A549 (cell line): ENCODE measurements around the gene POLE4. TPM values are rescaled to one million over a fixed set of nuclear protein-coding genes. Genes with fewer than 3 reads are reported as not detected.
A peak's percentile ranks its signal among the peaks of the same experiment; 100 is the strongest.

Source experiments
- ATAC-seq, 2 experiments: fragments of 200-7000 bp in 1 of 2; fragments of >200 bp in 1 of 2; cut with Nextera tagmentation in 1 of 2; cut with Tn5 transposase in 1 of 2; 3 replicates each; pipeline versions ENCODE4 v1.8.0 to v1.9.1; 2018 to 2020; ENCODE audit warnings: mild to moderate bottlenecking in 1 of 2, moderate library complexity in 1 of 2
- CTCF ChIA-PET: fragments of 300-600 bp; sonication (Branson Sonifier 250); formaldehyde crosslinking; extraction: SDS; loops from one replicate; lab custom pipeline; 2021; ENCODE audit warnings: antibody characterized with exemption, inconsistent platforms; lab: Yijun Ruan, JAX
- POLR2A ChIA-PET: fragments of 350-600 bp; formaldehyde crosslinking; extraction: SDS; loops from one replicate; lab custom pipeline; 2021; ENCODE audit warnings: antibody characterized with exemption, inconsistent platforms; lab: Yijun Ruan, JAX
- DNase-seq, 2 experiments: peaks; one replicate each; pipeline versions ENCODE4 v3.0.0 to v3.0.0-alpha.2; 2011 to 2016; ENCODE audit warnings: low read depth in 1 of 2, low spot score in 1 of 2
- FAIRE-seq: peaks from 2 replicates; lab custom pipeline; 2011; peaks lifted over from hg19 to GRCh38; lab: Jason Lieb, UNC
- H3K27ac ChIP-seq, 2 experiments: fragments of >200 bp; sonication (Bioruptor Twin); formaldehyde crosslinking; 3 replicates each; pipeline ENCODE4 v1.5.1; 2016 to 2017
- H3K4me1 ChIP-seq: fragments of >200 bp; sonication (Bioruptor Twin); formaldehyde crosslinking; 3 replicates; pipeline ENCODE4 v1.6.1; 2016
- H3K4me2 ChIP-seq: fragments of >200 bp; sonication (Bioruptor Twin); formaldehyde crosslinking; 3 replicates; pipeline ENCODE4 v1.6.1; 2016
- H3K4me3 ChIP-seq: fragments of >200 bp; sonication (Bioruptor Twin); formaldehyde crosslinking; 3 replicates; pipeline ENCODE4 v1.5.1; 2016
- H3K9me3 ChIP-seq: fragments of >200 bp; sonication (Bioruptor Twin); formaldehyde crosslinking; 3 replicates; pipeline ENCODE4 v1.6.1; 2016
- CEBPB ChIP-seq, 2 experiments: fragments of >200 bp in 1 of 2; sonication (Bioruptor Twin) in 1 of 2; formaldehyde crosslinking in 1 of 2; IDR thresholded peaks; 2 replicates each; pipeline ENCODE4 v1.6.1; 2012 to 2016
- CHD2 ChIP-seq: fragments of 150-350 bp; IDR thresholded peaks from 2 replicates; pipeline ENCODE4 v1.6.1; 2014; ENCODE audit warnings: low read length; ENCODE audit not compliant: partially characterized antibody
- EHMT2 ChIP-seq: fragments of 200-600 bp; sonication (generic); IDR thresholded peaks from 2 replicates; pipeline ENCODE4 v1.6.1; 2016; ENCODE audit warnings: antibody characterized with exemption, low read depth, mild to moderate bottlenecking, moderate library complexity
- EP300 ChIP-seq, 2 experiments: fragments of >200 bp; sonication (Bioruptor Twin); formaldehyde crosslinking; IDR thresholded peaks; 2 replicates in 1 of 2; 3 replicates in 1 of 2; pipeline ENCODE4 v1.6.1; 2016 to 2017
- FOXS1 ChIP-seq: fragments of 250-450 bp; sonication (Bioruptor Pico); IDR thresholded peaks from 2 replicates; pipeline ENCODE4 v1.5.0; 2020; ENCODE audit warnings: mild to moderate bottlenecking, moderate library complexity
- HOXA7 ChIP-seq: fragments of 250-450 bp; sonication (Bioruptor Pico); IDR thresholded peaks from 2 replicates; pipeline ENCODE4 v1.5.0; 2020; ENCODE audit warnings: mild to moderate bottlenecking, moderate library complexity
- JUN ChIP-seq, 2 experiments: fragments of >200 bp; sonication (Bioruptor Twin); formaldehyde crosslinking; IDR thresholded peaks; 2 replicates in 1 of 2; 3 replicates in 1 of 2; pipeline ENCODE4 v1.6.1; 2016 to 2017
- JUNB ChIP-seq: fragments of >200 bp; sonication (Bioruptor Twin); formaldehyde crosslinking; IDR thresholded peaks from 2 replicates; pipeline ENCODE4 v1.6.1; 2016
- MAFK ChIP-seq: fragments of 450-650 bp; IDR thresholded peaks from 2 replicates; pipeline ENCODE4 v1.6.1; 2014; ENCODE audit not compliant: partially characterized antibody
- RARB ChIP-seq: fragments of 250-450 bp; sonication (Bioruptor Pico); IDR thresholded peaks from 2 replicates; pipeline ENCODE4 v1.8.0; 2021; ENCODE audit warnings: mild to moderate bottlenecking, moderate library complexity
- RCOR1 ChIP-seq: fragments of 150-350 bp; IDR thresholded peaks from 2 replicates; pipeline ENCODE4 v1.6.1; 2014; ENCODE audit warnings: antibody characterized with exemption, low read length, low read depth
- RFX5 ChIP-seq: fragments of 450-650 bp; IDR thresholded peaks from 2 replicates; pipeline ENCODE4 v1.7.1; 2014; ENCODE audit warnings: antibody characterized with exemption, mild to moderate bottlenecking, moderate library complexity
- TFCP2L1 ChIP-seq: fragments of 250-450 bp; sonication (Bioruptor Pico); IDR thresholded peaks from 2 replicates; pipeline ENCODE4 v1.5.0; 2021; ENCODE audit warnings: mild to moderate bottlenecking
- ZC3H11A ChIP-seq: fragments of 450-650 bp; IDR thresholded peaks from 2 replicates; pipeline ENCODE4 v1.6.1; 2014; ENCODE audit warnings: antibody characterized with exemption, mild to moderate bottlenecking
- ZNF302 ChIP-seq: fragments of 250-450 bp; sonication (Bioruptor Pico); IDR thresholded peaks from 2 replicates; pipeline ENCODE4 v1.9.0; 2021; ENCODE audit warnings: inconsistent platforms, mild to moderate bottlenecking, moderate library complexity
- ZSCAN20 ChIP-seq: fragments of 250-450 bp; sonication (Bioruptor Pico); IDR thresholded peaks from 2 replicates; pipeline ENCODE4 v1.8.0; 2022; ENCODE audit warnings: mild to moderate bottlenecking, moderate library complexity
- WGBS: methylation state at CpG from one replicate; pipeline ENCODE4 v1.1.6; 2017; ENCODE audit errors: missing lambda C conversion rate; 5-methylcytosine and 5-hydroxymethylcytosine counted together
- polyA plus RNA-seq, 4 experiments: library from polyadenylated mRNA; depleted of rRNA in 3 of 4; stranded (reverse); fragments of >200 nt; fragmentation: RNase III in 1 of 4; extraction: RNeasy Plus Mini Kit Qiagen cat#74134 plus additional on column Dnase treatment in 1 of 4; gene quantifications; 2 replicates in 3 of 4; 3 replicates in 1 of 4; pipeline ENCODE4 v1.2.3, GENCODE V29; 2011 to 2017
- TF ChIP-seq, protein P1 (sequence below): fragments of >200 bp; sonication (Bioruptor Twin); formaldehyde crosslinking; IDR thresholded peaks from 3 replicates; pipeline ENCODE4 v1.6.1; 2016
- TF ChIP-seq, protein P2 (sequence below): fragments of 250-450 bp; sonication (Bioruptor Pico); IDR thresholded peaks from 2 replicates; pipeline ENCODE4 v1.5.0; 2021; ENCODE audit warnings: mild to moderate bottlenecking, moderate library complexity, borderline replicate concordance

POLE4 gene
- polyA plus RNA-seq, 2 of the 4 experiments (the other 2 are of a cell fraction) = 88.5 to 90.4 TPM

DNA sequence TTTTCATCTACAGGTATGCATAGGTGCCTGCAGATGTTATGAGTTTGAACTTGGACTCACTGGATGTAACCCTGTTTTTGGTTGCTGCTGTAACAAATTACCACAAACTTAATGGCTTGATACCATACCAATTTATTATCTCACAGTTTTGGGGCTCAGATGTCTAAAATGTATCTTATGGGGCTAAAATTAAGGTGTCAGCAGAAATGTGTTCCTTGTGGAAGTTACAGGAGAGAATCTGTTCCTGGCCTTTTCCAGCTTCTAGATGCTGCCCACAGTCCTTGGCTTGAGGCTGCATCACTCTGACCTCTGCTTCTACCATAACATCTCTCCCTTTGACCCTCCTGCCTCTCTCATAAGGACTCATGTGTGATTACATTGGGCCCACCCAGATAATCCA is 47.6 kb downstream of the POLE4 start:
- no peak for DNase-seq
- TF ChIP-seq EP300 (IDR thresholded peaks at IDR 0.05) (no peak), RFX5 (no peak), MAFK (peak; percentile 72), JUNB (no peak), ZC3H11A (no peak), JUN (IDR thresholded peaks at IDR 0.05) (no peak), ZSCAN20 (CRISPR knock-in tag) (no peak)
- TF ChIP-seq, protein P1, sequence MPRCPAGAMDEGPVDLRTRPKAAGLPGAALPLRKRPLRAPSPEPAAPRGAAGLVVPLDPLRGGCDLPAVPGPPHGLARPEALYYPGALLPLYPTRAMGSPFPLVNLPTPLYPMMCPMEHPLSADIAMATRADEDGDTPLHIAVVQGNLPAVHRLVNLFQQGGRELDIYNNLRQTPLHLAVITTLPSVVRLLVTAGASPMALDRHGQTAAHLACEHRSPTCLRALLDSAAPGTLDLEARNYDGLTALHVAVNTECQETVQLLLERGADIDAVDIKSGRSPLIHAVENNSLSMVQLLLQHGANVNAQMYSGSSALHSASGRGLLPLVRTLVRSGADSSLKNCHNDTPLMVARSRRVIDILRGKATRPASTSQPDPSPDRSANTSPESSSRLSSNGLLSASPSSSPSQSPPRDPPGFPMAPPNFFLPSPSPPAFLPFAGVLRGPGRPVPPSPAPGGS = no peak
- TF ChIP-seq, all 56 proteins: peak for 1
- no peaks in the 10 kb centered on the region for H3K4me1 ChIP-seq
- no peak overlapping the region for H3K27ac ChIP-seq
- FAIRE-seq = no peak
- no peaks in the 10 kb centered on the region for H3K9me3 ChIP-seq
- no peak for ATAC-seq
- H3K4me3 ChIP-seq = no peak overlapping the region
- POLR2A ChIA-PET = no interaction called here
- CTCF ChIA-PET = interaction anchor here (0.6 to 1.1 kb wide), 2 partner anchors 86 to 190 kb away, joined by 3 to 4 read pairs; no protein-coding TSS in a partner anchor
- H3K4me2 ChIP-seq = no peak overlapping the region

DNA sequence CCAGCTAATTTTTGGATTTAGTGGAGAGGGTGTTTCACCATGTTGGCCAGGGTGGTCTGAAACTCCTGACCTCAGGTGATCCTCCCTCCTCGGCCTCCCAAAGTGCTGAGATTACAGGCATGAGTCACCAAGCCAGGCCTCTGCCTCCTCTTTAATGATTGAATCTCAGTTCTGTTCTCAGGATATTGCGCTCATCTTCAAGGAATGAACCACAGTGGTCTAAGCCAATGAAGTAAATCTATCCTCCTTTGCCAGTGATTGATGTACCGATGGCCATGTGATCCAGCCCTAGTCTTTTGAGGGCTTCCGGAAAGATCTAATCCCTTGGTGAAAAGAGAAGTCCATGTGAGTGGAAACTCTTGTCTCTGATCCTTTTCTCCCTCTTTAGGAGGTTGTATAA is 48.6 kb downstream of the POLE4 start:
- 86% methylated on average over 4 of the region's 4 CpGs for WGBS
- no peak for ATAC-seq
- no peak for FAIRE-seq
- H3K27ac ChIP-seq = no peak overlapping the region
- H3K4me3 ChIP-seq = no peak overlapping the region
- DNase-seq = no peak
- H3K4me2 ChIP-seq = no peak overlapping the region
- H3K9me3 ChIP-seq = no peaks in the 10 kb centered on the region
- TF ChIP-seq, protein P1 = no peak
- TF ChIP-seq ZNF302 (CRISPR knock-in tag) (no peak), RCOR1 (no peak), JUN (IDR thresholded peaks at IDR 0.05) (no peak), CEBPB (IDR thresholded peaks at IDR 0.05) (no peak)
- TF ChIP-seq, protein P2, sequence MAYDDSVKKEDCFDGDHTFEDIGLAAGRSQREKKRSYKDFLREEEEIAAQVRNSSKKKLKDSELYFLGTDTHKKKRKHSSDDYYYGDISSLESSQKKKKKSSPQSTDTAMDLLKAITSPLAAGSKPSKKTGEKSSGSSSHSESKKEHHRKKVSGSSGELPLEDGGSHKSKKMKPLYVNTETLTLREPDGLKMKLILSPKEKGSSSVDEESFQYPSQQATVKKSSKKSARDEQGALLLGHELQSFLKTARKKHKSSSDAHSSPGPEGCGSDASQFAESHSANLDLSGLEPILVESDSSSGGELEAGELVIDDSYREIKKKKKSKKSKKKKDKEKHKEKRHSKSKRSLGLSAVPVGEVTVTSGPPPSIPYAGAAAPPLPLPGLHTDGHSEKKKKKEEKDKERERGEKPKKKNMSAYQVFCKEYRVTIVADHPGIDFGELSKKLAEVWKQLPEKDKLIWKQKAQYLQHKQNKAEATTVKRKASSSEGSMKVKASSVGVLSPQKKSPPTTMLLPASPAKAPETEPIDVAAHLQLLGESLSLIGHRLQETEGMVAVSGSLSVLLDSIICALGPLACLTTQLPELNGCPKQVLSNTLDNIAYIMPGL (CRISPR knock-in tag) = no peak
- ChIA-PET CTCF (no interaction called here), POLR2A (no interaction called here)
- peaks cover 5% of the 10 kb centered on the region; the same call in 1 of the 3 replicates for H3K4me1 ChIP-seq

DNA sequence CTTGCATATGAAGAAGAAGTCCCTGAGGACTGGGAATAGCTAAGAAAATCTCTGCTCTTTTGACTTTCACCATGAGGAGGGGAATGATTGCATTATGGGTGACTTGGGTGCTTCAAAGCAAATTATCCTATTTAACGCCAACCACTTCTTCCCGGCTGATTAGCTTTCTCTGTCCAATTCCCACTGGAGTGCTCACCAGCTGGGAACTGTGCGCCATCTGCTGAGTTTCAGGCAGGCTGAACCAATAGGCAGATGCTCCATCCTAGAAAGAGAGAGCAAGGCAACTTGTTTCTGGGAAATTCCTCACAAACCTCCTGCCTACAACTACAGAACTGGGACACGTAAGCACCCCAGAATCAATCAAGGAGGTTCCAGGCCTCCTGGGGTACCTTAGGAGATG is 49.4 kb downstream of the POLE4 start:
- ChIA-PET POLR2A (no interaction called here), CTCF (no interaction called here)
- TF ChIP-seq EHMT2 (no peak), HOXA7 (CRISPR knock-in tag) (no peak)
- Histone ChIP-seq H3K4me3 (no peak overlapping the region), H3K9me3 (no peaks in the 10 kb centered on the region), H3K4me1 (peaks cover 9% of the 10 kb centered on the region; the same call in 1 of the 3 replicates), H3K27ac (no peak overlapping the region), H3K4me2 (no peak overlapping the region)
- 95% methylated on average over 4 of the region's 4 CpGs for WGBS
- DNase-seq (no peak), FAIRE-seq (no peak), ATAC-seq (no peak)

GRCh38 chr2:75010571-75010970 is 52.1 kb downstream of the POLE4 start:
- H3K9me3 ChIP-seq = peaks cover 3% of the 10 kb centered on the region; the same call in 1 of the 3 replicates
- WGBS = 91% methylated on average over 1 of the region's 1 CpG
- FAIRE-seq = no peak

More at GRCh38 chr2:75010571-75010970, 52.1 kb downstream of the POLE4 start:
- POLR2A ChIA-PET = no interaction called here
- TF ChIP-seq EHMT2 = no peak
- no peak for TF ChIP-seq FOXS1 (CRISPR knock-in tag)
- TF ChIP-seq TFCP2L1 (CRISPR knock-in tag) = no peak
- no peak for TF ChIP-seq CHD2
- no peak for TF ChIP-seq RARB (CRISPR knock-in tag)
- no peak overlapping the region for H3K4me3 ChIP-seq
- H3K4me1 ChIP-seq = peaks cover 9% of the 10 kb centered on the region; the same call in 1 of the 3 replicates
- CTCF ChIA-PET = interaction anchor here (1.0 to 1.6 kb wide), 2 partner anchors 14 to 90 kb away, joined by 3 to 5 read pairs; no protein-coding TSS in a partner anchor
- ATAC-seq (no peak), DNase-seq (no peak)
- H3K27ac ChIP-seq = no peak overlapping the region
- H3K4me2 ChIP-seq = no peak overlapping the region
